Smooth muscle cell (in vitro differentiated cells): Measurements from ENCODE around the gene NAA30. TPM values are rescaled to one million over a fixed set of nuclear protein-coding genes. Genes with fewer than 3 reads are reported as not detected.

Source experiments
- DNase-seq: peaks from one replicate; lab custom pipeline; 2025; ENCODE audit not compliant: unreplicated experiment; lab: John Stamatoyannopoulos, UW
- H2AFZ ChIP-seq: fragments of 200-600 bp; sonication (generic); 2 replicates; pipeline ENCODE4 v1.6.0; 2016; ENCODE audit warnings: antibody characterized with exemption, low read depth, mild to moderate bottlenecking
- H3F3A ChIP-seq: fragments of 200-600 bp; sonication (generic); 2 replicates; pipeline ENCODE4 v1.6.0; 2017; ENCODE audit warnings: antibody characterized with exemption, low read depth
- H3K27ac ChIP-seq: fragments of 200-600 bp; sonication (generic); 2 replicates; pipeline ENCODE4 v1.5.1; 2016; ENCODE audit warnings: low read depth, mild to moderate bottlenecking
- H3K27me3 ChIP-seq: fragments of 200-600 bp; sonication (generic); 2 replicates; pipeline ENCODE4 v1.6.1; 2016; ENCODE audit warnings: low read depth, mild to moderate bottlenecking
- H3K36me3 ChIP-seq: fragments of 200-600 bp; sonication (generic); 2 replicates; pipeline ENCODE4 v1.5.1; 2016; ENCODE audit warnings: low read depth
- H3K4me1 ChIP-seq: fragments of 200-600 bp; sonication (generic); 2 replicates; pipeline ENCODE4 v1.5.1; 2016; ENCODE audit warnings: low read depth
- H3K4me2 ChIP-seq: fragments of 200-600 bp; sonication (generic); 2 replicates; pipeline ENCODE4 v1.6.0; 2016; ENCODE audit warnings: mild to moderate bottlenecking
- H3K4me3 ChIP-seq: fragments of 200-600 bp; sonication (generic); 2 replicates; pipeline ENCODE4 v1.5.1; 2016; ENCODE audit warnings: mild to moderate bottlenecking
- H3K79me2 ChIP-seq: fragments of 200-600 bp; sonication (generic); 2 replicates; pipeline ENCODE4 v1.6.0; 2016; ENCODE audit warnings: low read depth, mild to moderate bottlenecking
- H3K9ac ChIP-seq: fragments of 200-600 bp; sonication (generic); 2 replicates; pipeline ENCODE4 v1.6.0; 2016; ENCODE audit warnings: low read depth
- H3K9me3 ChIP-seq: fragments of 200-600 bp; sonication (generic); replicated peaks from 2 replicates; pipeline ENCODE4 v1.5.1; 2016; ENCODE audit warnings: low read depth
- H4K20me1 ChIP-seq: fragments of 200-600 bp; sonication (generic); 2 replicates; pipeline ENCODE4 v1.6.0; 2016; ENCODE audit warnings: low read depth
- CTCF ChIP-seq: fragments of 200-600 bp; sonication (generic); IDR thresholded peaks from 2 replicates; pipeline ENCODE4 v1.5.1; 2017; ENCODE audit warnings: borderline replicate concordance, mild to moderate bottlenecking, antibody characterized with exemption; ENCODE audit not compliant: insufficient read depth, poor library complexity, severe bottlenecking
- WGBS: methylation state at CpG from one replicate; pipeline ENCODE4 v1.1.7; 2016; ENCODE audit warnings: low lambda C conversion rate; 5-methylcytosine and 5-hydroxymethylcytosine counted together
- polyA plus RNA-seq: library from polyadenylated mRNA; unstranded; fragments of >200 nt; fragmentation: Nextera tagmentation; extraction: Ambion mirVana; gene quantifications from 2 replicates; pipeline ENCODE4 v1.2.1, GENCODE V29; 2016
- total RNA-seq: library from RNA; depleted of rRNA; stranded (reverse); fragments of >200 nt; gene quantifications from 2 replicates; pipeline ENCODE4 v1.2.3, GENCODE V29; 2014

NAA30 gene
- total and polyA plus RNA-seq, 2 experiments from 2014 or later, result 7.4 to 24.0 TPM

- no peak overlapping the region for H3K9ac ChIP-seq
- DNase-seq, result no peak
- H3K36me3 ChIP-seq, result peaks cover 14% of the 10 kb centered on the region
- H4K20me1 ChIP-seq, result peaks cover 49% of the 10 kb centered on the region
- TF ChIP-seq CTCF, result no peak
- H3F3A ChIP-seq, result no peaks in the 10 kb centered on the region
- H3K9me3 ChIP-seq, result no peaks in the 10 kb centered on the region
- H3K4me3 ChIP-seq, result no peak overlapping the region
- H2AFZ ChIP-seq, result no peak overlapping the region
- H3K27ac ChIP-seq, result no peak overlapping the region
- H3K4me1 ChIP-seq, result no peaks in the 10 kb centered on the region
- no peaks in the 10 kb centered on the region for H3K27me3 ChIP-seq
- 99% methylated on average over 2 of the region's 2 CpGs for WGBS
- peaks cover 11% of the 10 kb centered on the region for H3K79me2 ChIP-seq
- no peak overlapping the region for H3K4me2 ChIP-seq
These were observed 17.7 kb downstream of the NAA30 start for GRCh38 chr14:57408037-57408436.

GRCh38 chr14:57408634-57409033, 18.2 kb downstream of the NAA30 start:
- no peaks in the 10 kb centered on the region for H3K4me1 ChIP-seq
- TF ChIP-seq CTCF, result no peak
- H3K27me3 ChIP-seq, result no peaks in the 10 kb centered on the region
- no peaks in the 10 kb centered on the region for H3F3A ChIP-seq
- no peak overlapping the region for H3K9ac ChIP-seq
- no peak overlapping the region for H3K4me2 ChIP-seq
- H3K4me3 ChIP-seq, result no peak overlapping the region
- peaks cover 49% of the 10 kb centered on the region for H4K20me1 ChIP-seq
- peaks cover 11% of the 10 kb centered on the region for H3K79me2 ChIP-seq
- H3K9me3 ChIP-seq, result no peaks in the 10 kb centered on the region
- no peak overlapping the region for H3K27ac ChIP-seq
- no peak for DNase-seq
- peaks cover 12% of the 10 kb centered on the region for H3K36me3 ChIP-seq
- 97% methylated on average over 1 of the region's 1 CpG for WGBS
- no peak overlapping the region for H2AFZ ChIP-seq

- H3K36me3 ChIP-seq, result peaks cover 6% of the 10 kb centered on the region
- TF ChIP-seq CTCF, result no peak
- 92% methylated on average over 2 of the region's 2 CpGs for WGBS
These were observed 22.0 kb downstream of the NAA30 start for GRCh38 chr14:57412341-57412740.

GRCh38 chr14:57413849-57414248, 23.5 kb downstream of the NAA30 start:
- no peaks in the 10 kb centered on the region for H3K79me2 ChIP-seq
- H3F3A ChIP-seq, result no peaks in the 10 kb centered on the region
- H3K27me3 ChIP-seq, result no peaks in the 10 kb centered on the region
- H2AFZ ChIP-seq, result no peak overlapping the region
- peaks cover 14% of the 10 kb centered on the region for H4K20me1 ChIP-seq
- no peak overlapping the region for H3K4me2 ChIP-seq
- DNase-seq, result no peak
- H3K4me1 ChIP-seq, result no peaks in the 10 kb centered on the region
- 82% methylated on average over 2 of the region's 2 CpGs for WGBS
- H3K4me3 ChIP-seq, result no peak overlapping the region
- H3K36me3 ChIP-seq, result peaks cover 6% of the 10 kb centered on the region
- no peaks in the 10 kb centered on the region for H3K9me3 ChIP-seq
- TF ChIP-seq CTCF, result no peak
- no peak overlapping the region for H3K9ac ChIP-seq
- H3K27ac ChIP-seq, result no peak overlapping the region

More at GRCh38 chr14:57412341-57412740, 22.0 kb downstream of the NAA30 start:
- Histone ChIP-seq H3K27me3 (no peaks in the 10 kb centered on the region), H3K9ac (no peak overlapping the region), H3K9me3 (no peaks in the 10 kb centered on the region), H4K20me1 (peaks cover 27% of the 10 kb centered on the region), H2AFZ (no peak overlapping the region), H3F3A (no peaks in the 10 kb centered on the region), H3K4me3 (no peak overlapping the region), H3K4me2 (no peak overlapping the region), H3K27ac (no peak overlapping the region), H3K79me2 (no peaks in the 10 kb centered on the region), H3K4me1 (no peaks in the 10 kb centered on the region)
- DNase-seq, result no peak
